OCI-LY1 (cell line): Measurements from ENCODE around the gene GPRIN1.
A peak's percentile ranks its signal among the peaks of the same experiment; 100 is the strongest.

Source experiments
- H2AFZ ChIP-seq: fragments of 200-600 bp; sonication (generic), shearing (Covaris generic); 2 replicates; pipeline ENCODE4 v1.6.0; 2014; ENCODE audit warnings: antibody characterized with exemption, mild to moderate bottlenecking, low read length
- H3F3A ChIP-seq: fragments of 200-600 bp; sonication (generic), shearing (Covaris generic); 2 replicates; pipeline ENCODE4 v1.6.0; 2014; ENCODE audit warnings: mild to moderate bottlenecking, antibody characterized with exemption, low read length, moderate library complexity; ENCODE audit not compliant: insufficient read depth
- H3K27ac ChIP-seq: fragments of 200-600 bp; sonication (generic); 2 replicates; pipeline ENCODE4 v1.5.1; 2014; ENCODE audit warnings: low read length, mixed run types, mild to moderate bottlenecking, low read depth; ENCODE audit not compliant: poor library complexity, severe bottlenecking
- H3K27me3 ChIP-seq: fragments of 200-600 bp; sonication (generic); 2 replicates; pipeline ENCODE4 v1.6.0; 2014; ENCODE audit warnings: antibody characterized with exemption, mild to moderate bottlenecking, low read length, moderate library complexity; ENCODE audit not compliant: insufficient read depth
- H3K36me3 ChIP-seq: fragments of 200-600 bp; sonication (generic); 2 replicates; pipeline ENCODE4 v1.6.1; 2014; ENCODE audit warnings: mild to moderate bottlenecking, antibody characterized with exemption, low read length, moderate library complexity, mixed read lengths; ENCODE audit not compliant: insufficient read depth
- H3K4me1 ChIP-seq: fragments of 200-600 bp; sonication (generic); 2 replicates; pipeline ENCODE4 v1.5.1; 2014; ENCODE audit warnings: mild to moderate bottlenecking, low read length, moderate library complexity; ENCODE audit not compliant: insufficient read depth, severe bottlenecking
- H3K4me2 ChIP-seq: fragments of 200-600 bp; sonication (generic), shearing (Covaris generic); 2 replicates; pipeline ENCODE4 v1.6.1; 2014; ENCODE audit warnings: low read length
- H3K4me3 ChIP-seq: fragments of 200-600 bp; sonication (generic); 2 replicates; pipeline ENCODE4 v1.5.1; 2014; ENCODE audit warnings: low read length, low read depth, mild to moderate bottlenecking, mixed read lengths; ENCODE audit not compliant: poor library complexity, severe bottlenecking
- H3K79me2 ChIP-seq: fragments of 200-600 bp; shearing (Covaris generic); 2 replicates; pipeline ENCODE4 v1.6.1; 2016; ENCODE audit warnings: mixed run types, low read length, mixed read lengths; ENCODE audit not compliant: insufficient read depth
- H3K9ac ChIP-seq: fragments of 200-600 bp; sonication (generic), shearing (Covaris generic); 2 replicates; pipeline ENCODE4 v1.6.1; 2014; ENCODE audit warnings: mild to moderate bottlenecking, low read length, mixed read lengths
- H3K9me2 ChIP-seq: fragments of 200-600 bp; sonication (generic), shearing (Covaris generic); 2 replicates; pipeline ENCODE4 v1.6.1; 2014; ENCODE audit warnings: low read depth, mild to moderate bottlenecking, low read length, mixed read lengths
- H3K9me3 ChIP-seq: fragments of 200-600 bp; shearing (Covaris generic); 2 replicates; pipeline ENCODE4 v1.6.1; 2014; ENCODE audit warnings: low read length, mixed read lengths
- H4K20me1 ChIP-seq: fragments of 200-600 bp; sonication (generic), shearing (Covaris generic); 2 replicates; pipeline ENCODE4 v1.6.0; 2016; ENCODE audit warnings: mild to moderate bottlenecking, low read length; ENCODE audit not compliant: insufficient read depth
- EZH2 ChIP-seq: fragments of 200-600 bp; sonication (generic), shearing (Covaris generic); IDR thresholded peaks from 2 replicates; pipeline ENCODE4 v1.8.0; 2017; ENCODE audit warnings: borderline replicate concordance, mixed run types, mild to moderate bottlenecking, antibody characterized with exemption, low read length, moderate library complexity, mixed read lengths
- TF ChIP-seq, protein P1 (sequence below): fragments of 200-600 bp; sonication (generic), shearing (Covaris generic); IDR thresholded peaks from 2 replicates; pipeline ENCODE4 v1.5.1; 2017; ENCODE audit warnings: mild to moderate bottlenecking, antibody characterized with exemption, low read length, moderate library complexity, mixed read lengths

GPRIN1 gene

GRCh38 chr5:176658007-176658599 lies 48.1 kb upstream of the GPRIN1 start:
- no peak overlapping the region for H3K4me2 ChIP-seq
- H4K20me1 ChIP-seq = no peaks in the 10 kb centered on the region

GRCh38 chr5:176656467-176656990 lies 46.6 kb upstream of the GPRIN1 start:
- Histone ChIP-seq H3K9ac (no peak overlapping the region), H3K36me3 (no peaks in the 10 kb centered on the region), H3K4me3 (no peak overlapping the region), H3K27me3 (no peaks in the 10 kb centered on the region), H2AFZ (no peak overlapping the region), H3K4me1 (no peaks in the 10 kb centered on the region), H3F3A (no peaks in the 10 kb centered on the region), H3K9me2 (no peaks in the 10 kb centered on the region), H3K27ac (no peak overlapping the region), H3K9me3 (no peaks in the 10 kb centered on the region), H4K20me1 (no peaks in the 10 kb centered on the region), H3K4me2 (no peak overlapping the region), H3K79me2 (no peaks in the 10 kb centered on the region)
- TF ChIP-seq EZH2 = no peak
- TF ChIP-seq, protein P1, sequence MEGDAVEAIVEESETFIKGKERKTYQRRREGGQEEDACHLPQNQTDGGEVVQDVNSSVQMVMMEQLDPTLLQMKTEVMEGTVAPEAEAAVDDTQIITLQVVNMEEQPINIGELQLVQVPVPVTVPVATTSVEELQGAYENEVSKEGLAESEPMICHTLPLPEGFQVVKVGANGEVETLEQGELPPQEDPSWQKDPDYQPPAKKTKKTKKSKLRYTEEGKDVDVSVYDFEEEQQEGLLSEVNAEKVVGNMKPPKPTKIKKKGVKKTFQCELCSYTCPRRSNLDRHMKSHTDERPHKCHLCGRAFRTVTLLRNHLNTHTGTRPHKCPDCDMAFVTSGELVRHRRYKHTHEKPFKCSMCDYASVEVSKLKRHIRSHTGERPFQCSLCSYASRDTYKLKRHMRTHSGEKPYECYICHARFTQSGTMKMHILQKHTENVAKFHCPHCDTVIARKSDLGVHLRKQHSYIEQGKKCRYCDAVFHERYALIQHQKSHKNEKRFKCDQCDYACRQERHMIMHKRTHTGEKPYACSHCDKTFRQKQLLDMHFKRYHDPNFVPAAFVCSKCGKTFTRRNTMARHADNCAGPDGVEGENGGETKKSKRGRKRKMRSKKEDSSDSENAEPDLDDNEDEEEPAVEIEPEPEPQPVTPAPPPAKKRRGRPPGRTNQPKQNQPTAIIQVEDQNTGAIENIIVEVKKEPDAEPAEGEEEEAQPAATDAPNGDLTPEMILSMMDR = no peak

More at GRCh38 chr5:176658007-176658599, 48.1 kb upstream of the GPRIN1 start:
- Histone ChIP-seq H3K79me2 (no peaks in the 10 kb centered on the region), H3K27ac (no peak overlapping the region), H3K9me3 (no peaks in the 10 kb centered on the region), H2AFZ (no peak overlapping the region), H3K9ac (no peak overlapping the region), H3K36me3 (no peaks in the 10 kb centered on the region), H3K4me3 (no peak overlapping the region), H3K9me2 (no peaks in the 10 kb centered on the region), H3F3A (no peaks in the 10 kb centered on the region), H3K27me3 (peaks cover 3% of the 10 kb centered on the region; the same call in 1 of the 2 replicates), H3K4me1 (no peaks in the 10 kb centered on the region)
- no peak for TF ChIP-seq EZH2
- TF ChIP-seq, protein P1 = peak; percentile 78

- Histone ChIP-seq H4K20me1 (no peaks in the 10 kb centered on the region), H3K4me3 (no peak overlapping the region)
These were observed 44.9 kb upstream of the GPRIN1 start for GRCh38 chr5:176654856-176655255.

More at GRCh38 chr5:176654856-176655255, 44.9 kb upstream of the GPRIN1 start:
- H3K9ac ChIP-seq = no peak overlapping the region
- no peaks in the 10 kb centered on the region for H3K27me3 ChIP-seq
- H2AFZ ChIP-seq = no peak overlapping the region
- TF ChIP-seq, protein P1 = no peak
- TF ChIP-seq EZH2 = no peak
- H3K9me2 ChIP-seq = no peaks in the 10 kb centered on the region
- H3K36me3 ChIP-seq = no peaks in the 10 kb centered on the region
- no peaks in the 10 kb centered on the region for H3K79me2 ChIP-seq
- H3K27ac ChIP-seq = no peak overlapping the region
- H3K4me2 ChIP-seq = no peak overlapping the region
- no peaks in the 10 kb centered on the region for H3F3A ChIP-seq
- no peaks in the 10 kb centered on the region for H3K9me3 ChIP-seq
- no peaks in the 10 kb centered on the region for H3K4me1 ChIP-seq
